H7 (cell line): ENCODE data around the gene ZNF365. TPM values are rescaled to one million over a fixed set of nuclear protein-coding genes. Genes with fewer than 3 reads are reported as not detected.

Source experiments
- DNase-seq: peaks from one replicate; pipeline ENCODE4 v3.0.0; 2012
- H3K27me3 ChIP-seq: 2 replicates; pipeline ENCODE4 v1.6.0; 2011; ENCODE audit warnings: mild to moderate bottlenecking, low read length; ENCODE audit not compliant: control insufficient read depth, insufficient read depth
- H3K36me3 ChIP-seq: replicated peaks from 2 replicates; pipeline ENCODE4 v1.5.1; 2011; ENCODE audit warnings: low read length; ENCODE audit not compliant: control insufficient read depth, insufficient read depth
- H3K4me3 ChIP-seq: 2 replicates; pipeline ENCODE4 v1.5.1; 2011; ENCODE audit warnings: low read depth, mild to moderate bottlenecking, control low read depth, low read length, moderate library complexity; ENCODE audit not compliant: insufficient read depth
- total RNA-seq: library from RNA; depleted of rRNA; stranded (reverse); fragments of >200 nt; shearing (Covaris generic); gene quantifications from 2 replicates; pipeline ENCODE4 v1.2.3, GENCODE V29; 2014

The ZNF365 gene
- total RNA-seq, 1 experiment from 2014 or later, result not detected

DNA sequence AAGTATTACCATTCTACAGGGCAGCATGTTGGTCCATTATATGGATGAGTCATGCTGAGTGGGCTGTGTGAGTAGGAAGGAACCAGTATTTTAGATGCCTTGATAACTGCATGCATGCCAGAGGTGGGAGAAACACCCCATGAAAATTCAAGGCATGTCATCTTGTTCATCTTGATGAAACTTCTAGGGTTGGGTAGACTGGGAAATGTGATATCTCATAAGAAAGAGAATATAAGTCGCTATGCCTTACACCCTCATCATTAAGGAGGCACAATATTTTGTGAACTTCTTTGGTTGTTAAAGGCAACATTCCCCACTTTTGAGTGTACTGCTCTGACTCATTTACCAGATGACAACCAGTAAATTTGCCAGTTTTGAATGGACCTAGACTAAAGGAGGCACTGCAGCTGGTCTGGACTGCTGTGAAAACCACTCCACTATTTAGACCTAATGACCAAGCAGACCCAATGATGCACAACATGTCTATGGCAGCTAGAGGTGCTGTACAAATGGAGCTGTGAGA, 48.0 kb downstream of the ZNF365 start:
- Histone ChIP-seq H3K27me3 (peaks cover 24% of the 10 kb centered on the region), H3K4me3 (no peak overlapping the region), H3K36me3 (no peaks in the 10 kb centered on the region)
- DNase-seq, result no peak

DNA sequence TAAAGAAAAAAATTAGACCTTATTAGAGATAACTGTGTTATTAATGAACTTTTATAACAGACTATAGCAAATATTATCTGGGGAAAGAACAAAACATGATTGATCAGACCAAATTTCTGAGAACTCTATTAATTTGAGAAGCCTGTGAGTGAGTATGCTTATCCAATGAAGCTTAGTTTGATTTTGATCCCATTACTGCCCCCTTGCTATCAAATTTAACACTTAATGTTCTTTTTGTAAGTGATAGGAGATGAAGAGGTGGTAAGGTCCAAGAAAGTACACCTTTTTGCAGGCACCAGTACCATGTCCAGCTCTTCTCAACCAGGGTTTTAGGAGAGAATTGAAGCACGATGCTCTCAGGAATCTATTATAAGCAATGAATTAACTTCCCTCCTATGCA, 49.9 kb downstream of the ZNF365 start:
- H3K4me3 ChIP-seq, result no peak overlapping the region
- DNase-seq, result no peak
- H3K27me3 ChIP-seq, result peaks cover 36% of the 10 kb centered on the region
- no peaks in the 10 kb centered on the region for H3K36me3 ChIP-seq

DNA sequence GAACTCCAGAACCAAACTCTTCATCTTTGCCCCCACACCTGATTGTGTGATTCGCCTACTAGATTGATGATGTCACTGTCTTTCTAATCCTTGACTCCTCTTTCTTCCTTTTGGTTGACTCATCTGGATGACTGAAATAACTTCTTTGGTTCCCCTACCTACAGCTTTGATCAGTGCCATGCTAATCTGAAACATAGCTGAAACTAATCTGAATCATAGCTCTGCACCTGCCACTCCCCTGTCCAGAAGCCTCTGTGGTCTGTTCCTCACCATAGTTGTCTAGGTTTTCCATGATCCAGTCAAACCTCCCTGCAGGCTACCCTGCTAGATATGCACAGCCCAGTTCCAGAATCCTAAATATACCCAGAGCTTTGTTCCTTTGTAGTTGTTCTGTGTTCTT, 51.9 kb downstream of the ZNF365 start:
- no peak for DNase-seq
- peaks cover 36% of the 10 kb centered on the region for H3K27me3 ChIP-seq
- no peaks in the 10 kb centered on the region for H3K36me3 ChIP-seq

DNA sequence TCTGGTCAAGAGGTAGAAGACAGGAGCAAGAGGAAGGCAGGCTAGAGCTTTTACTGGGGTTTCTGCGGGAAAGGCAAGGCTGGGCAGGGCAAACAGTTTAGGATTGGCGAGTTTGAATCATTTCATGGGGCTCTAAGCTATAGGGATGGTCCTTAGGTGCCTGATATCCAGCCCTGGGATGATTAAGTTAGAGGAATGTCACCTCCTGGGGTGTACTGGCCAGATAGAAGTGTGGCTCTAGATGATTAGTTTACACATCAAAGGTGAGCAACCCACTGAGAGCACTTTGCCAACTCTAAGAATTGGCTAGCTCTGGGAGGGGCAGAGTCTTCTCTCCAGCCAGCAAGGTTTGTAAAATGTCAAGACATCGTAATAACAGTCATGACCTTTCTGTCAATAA, 52.4 kb downstream of the ZNF365 start:
- DNase-seq, result peak; percentile 7
- H3K36me3 ChIP-seq, result no peaks in the 10 kb centered on the region
- peaks cover 36% of the 10 kb centered on the region for H3K27me3 ChIP-seq
- no peak overlapping the region for H3K4me3 ChIP-seq

More for the DNA sequence above, 51.9 kb downstream of the ZNF365 start:
- no peak overlapping the region for H3K4me3 ChIP-seq

DNA sequence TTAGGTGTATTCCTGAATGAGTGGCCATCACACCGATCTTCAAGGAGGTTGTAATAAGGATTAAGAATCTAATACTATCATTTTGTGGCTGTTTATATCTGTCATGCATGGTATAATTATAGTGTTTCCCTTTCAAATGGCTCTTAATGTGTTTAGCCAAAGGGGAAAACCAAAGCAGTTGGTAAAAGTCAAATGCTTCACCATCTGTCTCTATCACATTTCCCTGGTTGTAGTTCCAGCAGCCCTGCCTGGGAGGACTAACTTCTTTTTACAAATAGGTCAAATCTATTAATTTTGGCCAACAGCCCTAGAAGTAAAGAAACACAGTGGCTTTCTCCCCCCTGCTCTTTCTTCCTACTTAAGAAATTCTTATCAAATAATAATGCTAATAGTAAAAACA, 56.7 kb downstream of the ZNF365 start:
- no peak for DNase-seq

DNA sequence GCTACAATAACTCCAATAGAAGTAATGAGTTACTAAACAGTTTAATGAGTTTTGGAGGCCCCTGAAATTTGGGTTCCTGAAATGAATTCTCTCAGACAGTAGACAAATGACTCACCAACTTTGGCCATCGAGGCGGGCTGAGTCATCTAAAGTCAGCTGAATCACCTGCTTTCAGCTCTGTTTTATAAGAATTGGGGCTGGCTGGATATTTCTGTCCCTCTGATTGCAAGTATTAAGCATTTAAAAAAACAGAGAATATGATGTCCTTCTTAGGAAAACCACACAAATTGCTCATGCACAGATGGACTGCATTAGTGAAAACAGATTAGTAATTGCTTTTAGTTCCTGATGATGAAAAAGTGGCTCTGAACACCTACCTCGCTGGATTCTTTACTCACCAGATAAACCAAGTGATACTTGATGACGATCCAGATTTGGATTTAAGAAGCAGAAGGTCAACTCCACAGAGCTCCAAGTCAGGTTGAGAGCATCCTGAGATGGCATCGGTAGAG, 59.1 kb downstream of the ZNF365 start:
- no peak for DNase-seq
- Histone ChIP-seq H3K36me3 (no peaks in the 10 kb centered on the region), H3K27me3 (peaks cover 6% of the 10 kb centered on the region), H3K4me3 (no peak overlapping the region)

More for the DNA sequence above, 56.7 kb downstream of the ZNF365 start:
- H3K4me3 ChIP-seq, result no peak overlapping the region
- H3K36me3 ChIP-seq, result no peaks in the 10 kb centered on the region
- H3K27me3 ChIP-seq, result peaks cover 22% of the 10 kb centered on the region

DNA sequence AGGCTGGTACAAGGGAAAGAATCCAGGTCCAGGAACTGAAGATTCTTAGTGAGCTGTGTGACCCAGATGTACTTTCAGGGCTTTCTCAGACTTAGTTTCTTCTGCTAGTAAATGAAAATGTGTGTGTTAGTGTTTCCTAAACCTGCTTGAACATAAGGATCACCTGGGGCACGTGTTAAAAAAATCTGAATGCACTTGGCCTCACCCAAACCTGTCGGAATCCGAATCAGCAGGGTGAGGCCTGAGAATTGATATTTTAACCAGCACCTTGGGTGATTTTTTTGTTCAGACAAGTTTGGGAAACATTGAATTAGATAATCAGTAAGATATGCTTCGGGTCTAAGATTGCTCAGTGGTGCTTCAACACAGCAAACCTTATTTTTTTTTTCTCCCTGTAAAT, 59.7 kb downstream of the ZNF365 start:
- DNase-seq, result no peak
- H3K27me3 ChIP-seq, result peaks cover 1% of the 10 kb centered on the region
- H3K36me3 ChIP-seq, result no peaks in the 10 kb centered on the region
- H3K4me3 ChIP-seq, result no peak overlapping the region

DNA sequence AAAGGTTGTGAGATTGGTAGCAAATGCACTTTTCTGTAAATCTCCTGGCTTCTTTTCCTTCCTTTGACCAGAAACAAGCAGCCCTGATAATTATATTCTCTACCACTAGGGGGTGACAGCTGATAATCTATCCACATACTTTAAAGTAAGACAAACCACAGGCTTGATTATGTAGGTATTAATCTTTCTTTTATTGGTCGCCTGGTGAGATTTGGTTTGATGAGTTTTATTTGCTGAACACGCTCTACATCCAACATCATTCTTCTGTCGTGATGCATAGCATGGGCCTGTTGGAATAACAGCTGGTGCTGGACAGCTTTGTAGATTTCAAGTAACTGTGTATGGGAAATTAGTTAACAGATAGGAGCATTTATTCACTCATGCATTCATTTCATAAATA, 63.5 kb downstream of the ZNF365 start:
- no peaks in the 10 kb centered on the region for H3K27me3 ChIP-seq
- no peak overlapping the region for H3K4me3 ChIP-seq
- DNase-seq, result peak; percentile 4
- no peaks in the 10 kb centered on the region for H3K36me3 ChIP-seq

DNA sequence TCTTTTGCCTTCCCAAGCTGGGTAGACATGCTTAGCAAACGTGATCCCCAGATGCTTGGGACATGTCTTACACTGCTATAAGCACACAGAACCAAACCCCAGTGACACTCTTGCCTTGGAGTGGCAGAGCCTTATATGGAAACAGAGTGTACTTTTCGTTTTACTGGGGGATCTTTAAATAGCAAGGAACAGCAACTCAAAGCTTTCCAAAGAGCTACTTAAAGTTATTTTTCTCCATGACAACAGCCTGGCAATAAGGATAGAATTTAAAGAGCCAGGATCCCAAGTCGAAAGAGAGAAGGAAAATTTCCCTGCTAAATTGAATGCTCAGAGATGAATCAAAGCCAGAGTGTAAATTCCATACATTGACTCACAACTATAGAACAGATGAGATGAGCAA, 67.8 kb downstream of the ZNF365 start:
- no peaks in the 10 kb centered on the region for H3K36me3 ChIP-seq
- no peaks in the 10 kb centered on the region for H3K27me3 ChIP-seq
- no peak for DNase-seq
- H3K4me3 ChIP-seq, result no peak overlapping the region

DNA sequence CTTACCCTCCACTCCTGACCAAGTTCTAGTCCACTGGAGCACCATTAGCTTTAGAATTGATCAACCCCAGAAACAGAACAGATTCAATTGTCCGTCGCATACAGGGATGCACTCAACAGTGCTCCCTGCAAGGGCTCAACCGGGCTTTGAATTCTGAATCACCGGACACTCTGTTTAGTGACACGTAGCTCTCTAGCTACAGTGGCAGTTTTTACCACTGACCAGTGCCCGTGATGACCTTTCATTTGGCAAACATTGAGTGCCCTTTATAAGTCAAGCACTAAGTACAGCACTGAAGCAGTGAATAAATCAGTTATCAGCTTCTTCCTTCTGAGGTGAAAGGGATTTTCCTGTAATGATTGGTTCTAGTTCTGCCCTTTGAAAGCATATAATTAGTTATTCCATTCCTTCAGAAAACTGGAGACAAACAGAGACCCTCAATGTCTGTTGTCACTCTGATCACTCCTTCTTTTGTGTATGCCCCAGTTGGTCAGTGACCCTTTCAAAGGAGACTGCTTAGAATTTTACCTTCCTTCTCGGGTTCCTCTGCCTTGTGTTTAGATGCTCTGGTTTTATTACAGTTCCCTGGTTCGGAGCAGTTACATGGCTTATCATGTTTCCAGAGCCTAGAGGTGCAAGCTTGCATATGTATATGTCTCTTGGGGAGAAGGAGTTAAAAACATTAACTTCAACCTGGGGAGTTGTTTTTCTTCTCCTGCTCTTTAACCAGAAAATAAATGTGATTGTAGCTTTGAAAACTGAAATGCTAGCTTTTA, 68.9 kb downstream of the ZNF365 start:
- no peak for DNase-seq
- no peaks in the 10 kb centered on the region for H3K27me3 ChIP-seq
- no peaks in the 10 kb centered on the region for H3K36me3 ChIP-seq
- no peak overlapping the region for H3K4me3 ChIP-seq

DNA sequence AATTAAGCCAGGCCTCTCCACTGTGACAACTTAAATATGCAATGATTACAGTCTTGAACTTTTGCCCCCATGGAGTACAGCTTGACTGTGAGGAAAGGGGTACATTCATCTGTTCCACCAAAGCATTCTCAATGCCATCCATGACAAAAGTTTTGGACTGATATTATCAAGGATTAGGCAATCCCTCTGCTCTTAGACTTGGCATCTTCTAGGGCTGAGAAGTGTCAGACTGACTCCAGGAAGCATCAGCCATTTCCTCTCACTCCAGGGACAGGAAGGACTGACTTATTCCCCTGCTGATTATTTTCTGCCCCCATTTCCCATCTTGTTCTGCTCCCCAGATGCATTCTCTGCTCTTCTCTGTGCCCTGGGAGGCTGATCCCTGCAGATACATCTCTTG, 69.7 kb downstream of the ZNF365 start:
- Histone ChIP-seq H3K27me3 (no peaks in the 10 kb centered on the region), H3K4me3 (no peak overlapping the region), H3K36me3 (no peaks in the 10 kb centered on the region)
- no peak for DNase-seq

DNA sequence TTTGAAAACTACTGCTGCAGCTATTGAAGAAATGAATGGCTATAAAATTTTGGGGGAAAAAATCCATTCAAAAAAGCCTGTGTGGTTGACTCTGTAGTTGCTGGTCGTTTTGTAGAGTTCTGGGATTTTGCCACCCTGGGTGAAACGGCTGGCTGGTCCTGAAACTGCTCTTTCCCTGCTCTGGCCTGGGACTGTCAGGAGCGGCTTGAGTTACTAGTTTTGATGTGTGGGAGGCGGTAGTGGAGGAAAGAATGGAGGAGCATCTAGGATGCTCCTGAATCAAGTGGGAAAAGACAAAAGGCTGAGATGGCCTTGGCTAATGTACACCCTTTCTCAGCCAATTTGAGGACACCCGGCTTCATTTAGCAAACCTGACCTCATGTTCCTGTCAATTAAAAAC, 72.5 kb downstream of the ZNF365 start:
- H3K27me3 ChIP-seq, result no peaks in the 10 kb centered on the region
- H3K4me3 ChIP-seq, result no peak overlapping the region
- no peaks in the 10 kb centered on the region for H3K36me3 ChIP-seq
- DNase-seq, result no peak

DNA sequence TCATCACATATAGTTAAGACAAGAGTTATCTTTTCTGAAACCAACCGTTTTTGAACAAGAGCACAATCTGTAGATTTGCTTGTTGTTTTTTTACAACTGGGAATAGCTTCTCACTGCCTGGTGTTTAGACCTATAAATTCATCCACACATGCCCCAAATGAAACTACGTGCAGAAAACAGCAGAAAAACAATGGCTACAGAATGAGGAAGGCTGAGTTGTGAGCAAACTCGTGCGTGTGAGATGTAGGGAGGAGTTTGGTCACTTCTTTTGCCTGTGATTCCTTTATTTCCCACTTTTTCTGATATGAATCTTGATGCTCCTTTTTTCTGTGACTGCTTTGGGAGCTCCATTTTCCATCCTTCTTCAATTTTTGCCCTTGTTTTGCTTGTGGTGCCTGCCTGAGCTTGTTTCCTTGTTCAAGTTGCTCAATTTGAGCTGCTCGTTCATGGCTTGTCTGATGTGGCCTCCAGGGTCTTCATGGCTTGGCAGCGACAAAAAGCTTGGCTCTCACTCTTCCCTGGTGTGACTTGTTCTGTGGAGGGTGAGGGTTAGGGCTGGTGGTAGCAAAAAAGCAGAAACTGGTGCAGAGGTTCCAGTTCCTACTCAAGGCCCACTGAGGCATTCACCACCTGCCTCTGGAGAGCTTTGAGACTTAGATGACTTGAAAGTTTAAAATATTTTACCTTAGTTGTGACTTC, 76.9 kb downstream of the ZNF365 start:
- no peak for DNase-seq
- Histone ChIP-seq H3K36me3 (no peaks in the 10 kb centered on the region), H3K27me3 (no peaks in the 10 kb centered on the region), H3K4me3 (no peak overlapping the region)

DNA sequence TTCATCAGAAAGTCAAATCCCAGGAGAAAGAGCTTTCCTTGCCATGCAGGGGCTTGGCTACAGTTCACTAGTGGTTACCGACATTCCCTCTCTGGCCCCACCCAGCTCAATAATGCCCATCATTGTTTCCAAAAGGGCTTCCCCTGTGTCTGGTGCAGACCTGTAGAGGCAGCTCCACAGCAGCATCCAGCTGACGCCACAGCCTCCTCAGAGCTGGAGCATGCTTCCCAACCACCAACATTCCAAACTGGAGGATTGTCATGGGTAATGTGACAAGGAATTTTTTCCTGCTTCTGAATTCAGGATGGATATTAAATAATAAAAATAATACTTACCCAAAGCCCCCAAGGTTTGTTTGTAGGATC, 77.4 kb downstream of the ZNF365 start:
- no peaks in the 10 kb centered on the region for H3K36me3 ChIP-seq
- no peaks in the 10 kb centered on the region for H3K27me3 ChIP-seq
- no peak overlapping the region for H3K4me3 ChIP-seq
- DNase-seq, result no peak
